Lung (tissue), 12 donors: ENCODE results near the gene CRTC1. TPM values are rescaled to one million over a fixed set of nuclear protein-coding genes. Genes with fewer than 3 reads are reported as not detected.
"Not testable (repeated sequence)": the region's sequence is repeated elsewhere in the genome, so short reads cannot be mapped to it uniquely, and the experiment has no call there.

Experiments used
- ATAC-seq: fragments of 200-7000 bp; cut with Tn5 transposase; one replicate; pipeline ENCODE4 v1.9.1; 2020; ENCODE audit warnings: moderate number of reproducible peaks; ENCODE audit not compliant: insufficient read depth, low FRiP score
- DNase-seq, 3 donors: peaks; one replicate each; pipeline ENCODE4 v3.0.0-alpha.2; 2013 to 2017
- H3K27ac ChIP-seq, 2 donors: one replicate each; pipeline ENCODE4 v1.5.1; 2013; ENCODE audit warnings: mild to moderate bottlenecking in 2 of 2, moderate library complexity in 2 of 2, control low read depth in 1 of 2, inconsistent platforms in 1 of 2, low read depth in 1 of 2, low read length in 1 of 2
- H3K27me3 ChIP-seq, 3 donors: one replicate each; pipeline ENCODE4 v1.5.1; 2013; ENCODE audit warnings: low read length in 2 of 3; ENCODE audit not compliant: control insufficient read depth in 3 of 3, insufficient read depth in 3 of 3
- H3K36me3 ChIP-seq, 4 donors: one replicate each; pipeline ENCODE4 v1.5.1; 2013; ENCODE audit warnings: low read length in 4 of 4, mild to moderate bottlenecking in 1 of 4, moderate library complexity in 1 of 4; ENCODE audit not compliant: control insufficient read depth in 4 of 4, insufficient read depth in 4 of 4
- H3K4me1 ChIP-seq, 5 donors: one replicate each; pipeline ENCODE4 v1.5.1; 2013; ENCODE audit warnings: low read length in 5 of 5, mild to moderate bottlenecking in 2 of 5, moderate library complexity in 1 of 5; ENCODE audit not compliant: control insufficient read depth in 5 of 5, insufficient read depth in 5 of 5
- H3K4me3 ChIP-seq: one replicate; pipeline ENCODE4 v1.5.1; 2013; ENCODE audit warnings: mild to moderate bottlenecking, control low read depth, moderate library complexity
- H3K9ac ChIP-seq, 2 donors: one replicate each; pipeline ENCODE4 v1.5.1; 2013; ENCODE audit warnings: low read length in 2 of 2, control low read depth in 1 of 2; ENCODE audit not compliant: insufficient read depth in 1 of 2
- H3K9me3 ChIP-seq, 4 donors: one replicate each; pipeline ENCODE4 v1.5.1; 2013; ENCODE audit warnings: low read length in 3 of 4, mild to moderate bottlenecking in 1 of 4, moderate library complexity in 1 of 4; ENCODE audit not compliant: control insufficient read depth in 4 of 4, insufficient read depth in 3 of 4
- WGBS, 2 donors: extraction: QIAGEN DNeasy Blood & Tissue Kit; methylation state at CpG; one replicate each; pipeline ENCODE4 v1.1.7; 2013; 5-methylcytosine and 5-hydroxymethylcytosine counted together
- polyA plus RNA-seq, 2 donors: library from polyadenylated mRNA; stranded (reverse); fragments of 200-250 nt; gene quantifications; one replicate each; pipeline ENCODE4 v1.2.1, GENCODE V29; 2013
- total RNA-seq, 2 donors: library from RNA; depleted of rRNA in 1 of 2; stranded (reverse); fragments of >200 nt in 1 of 2; gene quantifications; one replicate each; pipeline ENCODE4 v1.2.1, GENCODE V29; 2014 to 2021
- TF ChIP-seq, protein P1 (sequence below): IDR thresholded peaks from 2 replicates; pipeline ENCODE4 v1.5.1; 2012; ENCODE audit warnings: mild to moderate bottlenecking; ENCODE audit errors: control extremely low read depth, extremely low read depth
- donor health status: control.
- donor health status: control.
- donor health status: Bipolar disorder and iron deficiency.
- donor health status: healthy.
- donor health status: DM: yes; HTN: yes; CAD: no.

The CRTC1 gene
- total and polyA plus RNA-seq, 4 donors: 4.2 to 16.0 (median 7.3) TPM

DNA sequence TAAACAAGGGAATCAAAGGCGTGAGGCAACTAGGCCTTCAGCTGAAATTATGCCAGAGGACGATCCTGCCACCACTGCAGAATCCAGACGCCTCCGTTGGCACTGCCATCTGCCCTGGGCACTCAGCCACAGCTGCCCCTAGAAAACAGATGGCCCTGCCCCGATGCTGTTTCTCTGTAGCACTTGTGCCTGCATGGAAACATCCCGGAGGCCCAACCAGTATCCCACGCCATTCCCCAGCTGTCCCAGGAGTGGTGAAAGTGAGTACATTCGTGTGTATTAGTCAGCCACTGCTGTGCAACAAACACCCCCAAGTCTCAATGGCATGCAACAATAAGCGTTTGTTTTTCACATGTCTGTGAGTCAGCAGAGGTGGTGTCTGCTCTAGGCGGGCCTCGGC lies 8.9 kb upstream of the CRTC1 start:
- Histone ChIP-seq H3K36me3 (peaks cover 0 to 11% (median 0%) of the 10 kb centered on the region in 4 donors), H3K27me3 (no peaks in the 10 kb centered on the region), H3K27ac (no peak overlapping the region), H3K4me1 (peaks cover 0 to 20% (median 2%) of the 10 kb centered on the region in 5 donors), H3K9me3 (no peaks in the 10 kb centered on the region), H3K9ac (no peak overlapping the region), H3K4me3 (no peak overlapping the region)
- DNase-seq: no peak
- WGBS, 2 donors: 77 to 82% methylated on average over 11 of the region's 11 CpGs
- TF ChIP-seq, protein P1, sequence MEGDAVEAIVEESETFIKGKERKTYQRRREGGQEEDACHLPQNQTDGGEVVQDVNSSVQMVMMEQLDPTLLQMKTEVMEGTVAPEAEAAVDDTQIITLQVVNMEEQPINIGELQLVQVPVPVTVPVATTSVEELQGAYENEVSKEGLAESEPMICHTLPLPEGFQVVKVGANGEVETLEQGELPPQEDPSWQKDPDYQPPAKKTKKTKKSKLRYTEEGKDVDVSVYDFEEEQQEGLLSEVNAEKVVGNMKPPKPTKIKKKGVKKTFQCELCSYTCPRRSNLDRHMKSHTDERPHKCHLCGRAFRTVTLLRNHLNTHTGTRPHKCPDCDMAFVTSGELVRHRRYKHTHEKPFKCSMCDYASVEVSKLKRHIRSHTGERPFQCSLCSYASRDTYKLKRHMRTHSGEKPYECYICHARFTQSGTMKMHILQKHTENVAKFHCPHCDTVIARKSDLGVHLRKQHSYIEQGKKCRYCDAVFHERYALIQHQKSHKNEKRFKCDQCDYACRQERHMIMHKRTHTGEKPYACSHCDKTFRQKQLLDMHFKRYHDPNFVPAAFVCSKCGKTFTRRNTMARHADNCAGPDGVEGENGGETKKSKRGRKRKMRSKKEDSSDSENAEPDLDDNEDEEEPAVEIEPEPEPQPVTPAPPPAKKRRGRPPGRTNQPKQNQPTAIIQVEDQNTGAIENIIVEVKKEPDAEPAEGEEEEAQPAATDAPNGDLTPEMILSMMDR: no peak
- ATAC-seq: no peak

DNA sequence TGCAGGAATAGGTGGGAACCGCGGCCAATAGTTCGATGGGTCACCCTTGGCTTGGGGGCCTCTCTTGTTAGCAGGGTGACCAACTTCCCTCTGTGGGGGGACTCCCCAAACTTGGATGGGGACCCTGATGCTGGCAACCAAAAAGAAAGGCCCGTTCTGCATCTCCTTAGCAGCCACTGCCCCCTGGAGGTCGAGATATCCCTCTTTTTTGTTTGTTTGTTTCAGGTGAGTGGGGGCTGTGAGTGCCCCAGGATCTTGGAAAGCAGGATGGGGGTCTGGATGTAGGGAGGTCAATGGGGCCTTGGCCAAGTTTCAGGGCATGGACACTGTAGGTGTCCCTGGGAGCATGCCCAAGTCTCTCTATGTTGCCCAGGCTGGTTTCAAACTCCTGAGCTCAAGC lies 7.7 kb upstream of the CRTC1 start:
- no peak overlapping the region for H3K27ac ChIP-seq
- H3K9ac ChIP-seq: no peak overlapping the region
- no peak overlapping the region for H3K4me3 ChIP-seq
- ATAC-seq: no peak
- H3K4me1 ChIP-seq: peaks cover 0 to 20% (median 2%) of the 10 kb centered on the region in 5 donors
- H3K9me3 ChIP-seq: no peaks in the 10 kb centered on the region
- peaks cover 0 to 7% (median 0%) of the 10 kb centered on the region in 4 donors for H3K36me3 ChIP-seq
- WGBS, 2 donors: 44 to 52% methylated on average over 5 of the region's 5 CpGs
- DNase-seq: no peak
- TF ChIP-seq, protein P1: no peak
- H3K27me3 ChIP-seq: no peaks in the 10 kb centered on the region

DNA sequence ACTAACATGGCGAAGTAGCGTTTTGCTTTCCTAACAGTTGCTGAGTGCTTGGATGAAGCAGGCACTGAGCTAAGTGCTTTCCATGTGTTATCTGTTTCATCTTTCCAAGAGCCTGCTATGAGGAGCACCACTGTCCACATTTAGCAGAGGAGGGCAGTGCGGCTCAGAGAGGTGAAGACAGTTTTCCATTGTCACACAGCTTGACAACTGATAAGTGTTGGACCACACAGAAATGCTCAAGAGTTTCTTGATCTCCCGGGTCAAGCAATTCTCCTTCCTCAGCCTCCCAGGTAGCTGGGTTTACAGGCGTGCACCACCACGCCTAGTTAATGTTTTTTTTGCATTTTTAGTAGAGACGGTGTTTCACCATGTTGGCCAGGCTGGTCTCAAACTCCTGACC lies 6.8 kb upstream of the CRTC1 start:
- Histone ChIP-seq H3K27me3 (no peaks in the 10 kb centered on the region), H3K4me3 (no peak overlapping the region), H3K36me3 (peaks cover 0 to 2% (median 0%) of the 10 kb centered on the region in 4 donors), H3K4me1 (peaks cover 0 to 18% (median under 1%) of the 10 kb centered on the region in 5 donors), H3K27ac (no peak overlapping the region), H3K9me3 (no peaks in the 10 kb centered on the region), H3K9ac (no peak overlapping the region)
- DNase-seq: no peak
- TF ChIP-seq, protein P1: no peak
- ATAC-seq: no peak
- 78 to 88% methylated on average over 7 of the region's 7 CpGs for WGBS, 2 donors

DNA sequence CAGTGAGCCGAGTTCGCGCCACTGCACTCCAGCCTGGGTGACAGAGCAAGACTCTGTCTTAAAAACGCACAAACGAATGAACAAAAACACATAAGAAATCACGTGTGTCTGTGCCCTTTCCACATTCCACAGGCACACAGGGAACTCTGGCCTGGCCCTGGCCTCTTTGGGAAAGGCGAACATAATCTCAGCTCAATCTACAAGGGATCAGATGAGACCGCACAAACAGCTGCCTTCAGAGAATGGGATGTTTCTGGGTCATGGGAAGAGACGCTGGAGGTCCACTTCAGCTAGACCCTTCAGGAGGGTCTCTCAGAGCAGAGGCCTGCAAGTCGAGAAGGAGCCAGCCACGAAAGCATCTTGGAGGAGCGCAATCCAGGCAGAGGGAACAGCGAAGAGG lies 6.3 kb upstream of the CRTC1 start:
- Histone ChIP-seq H3K9ac (no peak overlapping the region), H3K36me3 (no peaks in the 10 kb centered on the region)

DNA sequence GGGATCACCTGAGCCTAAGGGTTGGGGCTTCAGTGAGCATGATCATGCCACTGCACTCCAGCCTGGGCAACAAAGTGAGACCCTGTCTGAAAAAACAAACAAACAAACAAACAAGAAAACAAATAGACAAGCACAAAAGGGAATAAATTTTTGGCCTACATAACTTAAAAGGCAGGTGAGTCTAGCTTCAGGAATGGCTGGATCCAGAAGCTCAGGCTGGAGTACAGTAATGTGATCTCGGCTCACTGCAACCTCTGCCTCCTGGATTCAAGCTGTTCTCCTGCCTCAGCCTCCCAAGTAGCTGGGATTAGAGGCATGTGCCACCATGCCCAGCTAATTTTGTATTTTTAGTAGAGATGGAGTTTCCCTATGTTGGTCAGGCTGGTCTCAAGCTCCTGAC lies 3.3 kb upstream of the CRTC1 start:
- H3K9me3 ChIP-seq, H3K4me3 ChIP-seq, H3K27me3 ChIP-seq, H3K9ac ChIP-seq, H3K36me3 ChIP-seq, ATAC-seq, DNase-seq, H3K27ac ChIP-seq: not testable (repeated sequence)
- H3K4me1 ChIP-seq: peaks cover 0 to 20% (median 10%) of the 10 kb centered on the region in 5 donors
- 95 to 98% methylated on average over 1 of the region's 1 CpG for WGBS, 2 donors

More for the DNA sequence above, 6.3 kb upstream of the CRTC1 start:
- ATAC-seq (no peak), DNase-seq (no peak)
- H3K27me3 ChIP-seq: no peaks in the 10 kb centered on the region
- H3K4me1 ChIP-seq: peaks cover 0 to 13% (median 0%) of the 10 kb centered on the region in 5 donors
- WGBS, 2 donors: 75 to 85% methylated on average over 13 of the region's 13 CpGs
- H3K27ac ChIP-seq: no peak overlapping the region
- no peak overlapping the region for H3K4me3 ChIP-seq
- TF ChIP-seq, protein P1: no peak
- no peaks in the 10 kb centered on the region for H3K9me3 ChIP-seq
